NCI-H187 treated with DMSO at 0.1 percent for 48 hours (cell line): ENCODE data around the gene DRC1.

Experiments used
- DNase-seq: peaks from one replicate; lab custom pipeline; 2025; lab: John Stamatoyannopoulos, UW

DRC1 gene

DNA sequence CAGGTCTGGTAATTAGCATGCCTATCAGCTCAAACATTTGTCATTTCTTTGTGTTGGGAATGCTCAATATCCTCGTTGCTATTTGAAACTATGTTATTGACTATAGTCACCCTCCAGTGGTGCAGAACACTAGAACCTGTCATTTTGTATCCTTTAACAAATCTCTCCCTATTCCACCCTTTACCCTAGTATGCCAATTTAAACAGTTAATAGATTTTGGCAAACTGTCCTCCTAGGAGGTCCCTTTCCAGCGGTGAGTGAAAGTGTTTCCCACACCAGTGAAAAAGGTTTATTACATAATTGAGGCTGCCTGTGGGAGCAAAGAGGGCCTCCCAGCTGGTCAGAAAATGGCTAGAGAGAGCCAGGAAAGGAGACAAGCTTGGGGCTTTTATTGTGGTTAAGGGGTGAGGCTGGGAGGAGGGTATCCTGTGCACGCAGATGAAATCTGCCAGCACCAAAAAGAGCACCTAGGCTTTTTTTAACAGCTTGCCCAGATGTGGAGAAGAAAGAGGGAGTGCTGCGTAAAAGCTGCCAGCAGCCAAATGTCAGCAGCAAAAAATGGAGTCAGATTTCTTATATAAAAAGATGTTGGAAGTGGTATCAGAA lies 1.8 kb upstream of the DRC1 start:
- no peak for DNase-seq

- no peak for DNase-seq
These were observed 997 bp upstream of the DRC1 start for GRCh38 chr2:26400723-26401122.

DNA sequence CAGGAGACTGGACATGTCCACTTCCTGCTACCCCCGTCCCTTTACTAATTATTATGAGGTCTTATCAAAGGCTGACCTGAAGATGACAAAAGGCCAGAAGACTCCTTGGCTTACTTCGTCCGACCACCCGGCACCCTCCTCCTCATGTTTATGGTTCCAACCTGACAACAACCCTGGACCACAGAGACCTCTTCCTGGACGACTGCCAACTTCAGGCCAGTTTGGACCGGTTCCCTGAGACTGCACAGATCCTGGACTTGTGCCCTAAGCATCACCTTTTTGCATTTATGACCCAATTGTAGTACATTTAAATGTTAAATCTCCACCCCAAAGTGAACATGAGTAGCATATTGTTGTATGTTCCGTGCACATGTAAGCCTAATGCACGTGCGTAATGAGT lies 5.8 kb downstream of the DRC1 start:
- no peak for DNase-seq

DNA sequence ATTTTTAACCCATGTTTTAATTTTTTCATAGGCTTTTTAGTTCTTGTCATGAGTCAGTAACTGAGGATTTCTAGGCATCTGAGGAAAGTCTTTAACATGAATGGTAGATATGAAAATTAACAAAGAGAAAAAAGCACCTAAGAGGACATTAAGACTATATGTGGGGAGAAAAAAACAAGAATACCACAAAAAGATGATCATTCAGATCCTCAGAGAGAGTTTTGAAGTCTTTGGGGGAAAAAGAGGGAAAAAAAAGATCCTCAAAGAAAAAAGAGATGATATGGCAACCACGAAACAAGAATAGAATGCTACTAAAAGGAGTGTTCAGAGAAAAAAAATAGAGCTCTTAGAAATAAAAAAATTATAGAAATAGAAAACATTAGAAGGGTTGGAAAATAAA lies 8.1 kb downstream of the DRC1 start:
- DNase-seq = no peak

- no peak for DNase-seq
These were observed 9.1 kb downstream of the DRC1 start for GRCh38 chr2:26410764-26411243.

- no peak for DNase-seq
These were observed 9.7 kb downstream of the DRC1 start for GRCh38 chr2:26411419-26411818.

- no peak for DNase-seq
These were observed 10.5 kb downstream of the DRC1 start for GRCh38 chr2:26412091-26412673.

DNA sequence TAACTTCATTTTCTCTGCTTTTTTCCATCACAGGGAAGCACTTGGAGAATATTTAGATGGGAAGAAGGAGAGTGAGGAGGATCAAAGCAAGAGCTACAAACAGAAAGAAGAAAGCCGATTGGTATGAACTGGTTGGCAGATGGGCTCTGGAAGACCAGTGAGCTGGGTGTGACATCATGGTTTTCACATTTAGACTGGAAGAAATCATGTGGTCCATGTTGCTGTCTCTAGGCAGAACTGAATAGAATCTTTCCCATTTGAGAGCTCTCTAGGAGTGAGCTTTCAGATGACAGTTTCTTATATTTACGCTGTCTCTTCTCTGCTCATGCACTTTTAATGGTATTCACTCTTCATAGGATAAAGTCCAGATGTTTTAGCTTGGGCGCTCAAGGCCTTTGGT lies 12.6 kb downstream of the DRC1 start:
- DNase-seq = no peak

GRCh38 chr2:26421961-26422360 lies 20.2 kb downstream of the DRC1 start:
- DNase-seq = no peak

DNA sequence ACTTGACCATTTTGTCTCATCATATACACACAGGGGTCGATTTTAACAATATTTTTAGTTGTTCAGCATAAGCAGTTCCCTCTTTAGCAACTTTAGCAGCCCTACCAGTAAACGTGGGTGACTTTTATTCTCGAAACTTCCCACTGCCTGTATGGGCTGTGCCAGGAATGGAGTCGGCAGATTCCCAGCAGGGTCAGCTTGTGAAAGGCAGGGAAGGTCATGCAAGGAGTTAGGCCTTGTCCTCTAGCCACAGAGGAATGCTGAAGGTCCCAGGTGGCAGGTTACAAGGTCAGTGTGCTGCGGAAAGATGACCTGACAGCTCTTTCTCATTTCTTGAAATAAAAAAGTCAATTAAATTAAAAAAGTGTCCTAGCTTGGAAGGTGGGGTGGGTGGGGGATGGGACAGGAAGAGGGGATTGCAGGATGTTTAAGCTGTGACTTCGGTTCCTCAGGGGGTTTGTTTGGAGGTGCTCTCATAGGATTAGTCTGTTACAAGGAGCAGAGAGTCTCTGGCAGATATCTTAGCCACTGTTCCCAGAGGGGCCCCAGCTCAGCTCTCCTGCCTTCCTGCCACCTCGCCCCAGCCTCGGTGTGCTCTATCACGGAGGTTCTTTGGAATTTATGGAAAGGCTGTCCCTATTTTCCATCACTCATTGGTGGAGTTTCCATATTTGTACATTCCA lies 21.4 kb downstream of the DRC1 start:
- no peak for DNase-seq

- no peak for DNase-seq
These were observed 22.0 kb downstream of the DRC1 start for GRCh38 chr2:26423750-26424149.

DNA sequence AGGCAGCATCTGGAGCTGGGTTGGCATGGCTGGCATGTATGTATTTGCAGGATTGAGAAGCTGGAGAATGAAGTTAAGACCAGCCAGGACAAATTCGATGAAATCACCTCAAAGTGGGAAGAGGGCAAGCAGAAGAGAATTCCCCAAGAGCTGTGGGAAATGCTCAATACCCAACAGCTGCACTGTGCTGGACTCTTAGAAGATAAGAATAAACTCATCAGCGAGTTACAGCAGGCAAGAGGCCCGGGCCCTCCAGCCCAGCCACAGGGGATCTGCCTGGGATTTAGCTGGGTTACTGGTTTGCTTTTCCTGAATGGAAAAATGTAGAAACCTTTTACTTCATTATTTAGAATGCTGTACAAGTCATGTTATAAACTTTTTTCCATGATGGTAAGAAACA lies 22.5 kb downstream of the DRC1 start:
- DNase-seq = no peak

DNA sequence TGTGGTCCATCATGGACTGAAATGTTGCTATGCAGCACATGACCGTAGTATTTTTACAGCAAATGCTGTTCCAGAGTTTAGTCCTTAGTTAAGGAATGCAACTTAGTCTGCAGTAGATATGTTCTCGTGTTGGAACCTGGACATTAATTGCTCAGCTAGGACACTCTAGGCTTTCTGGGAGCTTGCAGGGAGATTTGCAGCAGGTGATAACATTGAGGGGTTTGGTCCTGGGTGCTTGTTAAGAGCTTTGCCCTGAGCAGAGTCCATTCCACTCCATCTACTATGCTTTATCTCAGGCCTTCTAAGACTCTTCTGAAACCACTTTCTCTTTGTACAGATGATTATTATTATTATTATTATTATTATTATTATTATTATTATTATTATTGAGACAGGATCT lies 27.1 kb downstream of the DRC1 start:
- DNase-seq = no peak

DNA sequence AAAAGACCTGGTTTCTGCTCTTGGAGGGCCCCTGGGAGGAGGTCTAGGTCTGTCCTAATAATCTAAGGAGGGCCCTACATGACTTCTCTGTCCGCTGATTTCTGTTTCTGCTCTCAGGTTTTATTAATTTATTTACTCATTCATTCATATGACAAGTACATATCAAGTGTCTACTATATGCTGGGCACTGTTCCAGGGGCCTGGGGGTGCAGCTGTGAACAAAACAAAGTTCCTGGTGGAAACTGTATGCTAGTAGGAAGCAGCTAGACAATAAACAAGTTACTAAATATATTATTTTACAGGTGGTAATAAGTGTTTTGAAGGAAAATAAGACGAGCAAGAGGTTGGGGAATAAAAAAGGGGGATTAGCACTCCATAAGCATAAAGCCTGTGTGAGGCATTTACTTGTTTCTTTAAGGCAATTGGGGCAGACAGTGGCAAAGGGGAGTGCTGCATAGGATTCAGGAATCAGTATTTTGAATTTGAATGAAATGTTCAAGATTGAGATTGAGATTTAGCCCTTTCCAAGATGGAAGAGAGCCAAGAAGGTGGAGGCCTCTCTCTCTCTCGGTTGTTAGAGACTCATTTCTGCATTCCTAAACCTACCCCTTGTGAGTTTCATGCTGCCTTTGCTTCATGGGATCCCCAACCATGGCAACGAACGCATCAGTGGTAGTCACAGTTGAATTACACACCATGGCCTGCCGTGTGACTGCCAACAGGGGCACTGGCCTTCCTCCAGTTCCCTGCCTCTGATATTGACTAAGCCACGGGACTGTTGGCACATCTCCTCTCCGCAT lies 28.3 kb downstream of the DRC1 start:
- DNase-seq = no peak

DNA sequence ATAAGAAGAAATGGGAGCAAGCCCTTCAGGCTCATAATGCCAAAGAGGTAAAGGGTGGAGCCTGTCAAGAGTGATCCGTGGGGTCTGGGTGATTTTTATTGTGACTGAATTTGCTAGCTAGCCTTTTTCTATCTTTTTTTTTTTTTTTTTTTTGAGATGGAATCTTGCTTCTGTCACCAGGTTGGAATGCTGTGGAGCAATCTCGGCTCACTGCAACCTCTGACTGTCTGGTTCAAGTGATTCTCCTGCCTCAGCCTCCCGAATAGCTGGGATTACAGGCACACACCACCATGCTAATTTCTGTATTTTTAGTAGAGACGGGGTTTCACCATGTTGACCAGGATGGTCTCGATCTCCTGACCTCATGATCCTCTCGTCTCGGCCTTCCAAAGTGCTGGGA lies 29.1 kb downstream of the DRC1 start:
- no peak for DNase-seq

DNA sequence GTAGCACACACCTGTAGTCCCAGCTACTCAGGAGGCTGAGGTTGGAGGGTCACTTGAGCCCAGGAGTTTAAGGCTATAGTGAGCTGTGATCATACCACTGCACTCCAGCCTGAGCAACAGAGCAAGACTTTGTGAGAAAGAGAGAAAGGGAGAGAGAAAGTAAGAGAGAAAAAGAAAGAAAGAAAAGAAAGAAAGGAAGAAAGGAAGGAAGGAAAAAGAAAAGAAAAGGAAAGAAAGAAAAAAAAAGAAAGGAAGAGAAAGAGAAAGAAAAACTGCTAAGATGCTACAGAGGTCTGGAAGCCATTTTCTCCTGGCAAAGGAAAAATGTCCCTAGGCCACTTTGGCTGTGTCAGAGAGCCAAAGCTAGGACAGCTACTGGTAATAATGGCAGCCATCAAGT lies 30.6 kb downstream of the DRC1 start:
- no peak for DNase-seq

DNA sequence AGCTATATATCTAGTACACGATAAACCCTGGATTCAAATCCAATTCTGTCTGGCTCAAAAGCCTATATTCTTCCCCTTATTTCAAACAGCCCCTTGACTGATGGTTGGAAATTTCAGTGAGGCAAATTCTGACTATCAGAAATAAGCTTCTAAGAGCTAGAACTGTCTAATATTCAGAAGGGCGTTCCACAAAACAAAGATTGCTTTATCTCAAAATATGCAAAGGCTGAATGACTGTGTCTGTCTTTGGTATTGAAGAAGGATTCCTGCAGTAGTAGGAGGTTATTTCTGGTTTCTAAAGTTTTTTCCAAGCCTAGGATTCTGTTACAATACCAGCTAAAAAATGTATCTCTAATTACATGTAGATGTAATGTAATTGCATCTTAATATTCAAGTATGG lies 31.1 kb downstream of the DRC1 start:
- DNase-seq = no peak

- DNase-seq = no peak
These were observed 33.4 kb downstream of the DRC1 start for GRCh38 chr2:26435106-26435505.

DNA sequence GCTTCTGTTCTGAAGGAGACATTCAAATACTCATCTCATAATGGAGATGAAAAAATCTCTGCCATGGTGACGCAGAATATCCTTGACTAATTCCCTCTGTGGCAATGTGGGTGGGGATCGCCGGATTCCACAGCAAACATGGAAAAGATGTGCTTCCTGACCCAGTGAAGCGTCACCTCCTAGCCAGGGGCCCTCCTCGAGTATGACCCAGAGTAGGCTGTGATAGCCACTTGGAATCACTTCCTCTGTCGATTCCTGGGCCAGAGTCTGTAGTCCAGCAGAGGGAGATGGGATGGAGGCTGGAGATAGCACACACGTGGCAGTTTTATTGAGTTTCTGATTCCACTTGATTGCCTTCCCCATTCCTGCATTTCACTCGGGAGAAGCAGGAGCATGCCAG lies 36.8 kb downstream of the DRC1 start:
- no peak for DNase-seq

DNA sequence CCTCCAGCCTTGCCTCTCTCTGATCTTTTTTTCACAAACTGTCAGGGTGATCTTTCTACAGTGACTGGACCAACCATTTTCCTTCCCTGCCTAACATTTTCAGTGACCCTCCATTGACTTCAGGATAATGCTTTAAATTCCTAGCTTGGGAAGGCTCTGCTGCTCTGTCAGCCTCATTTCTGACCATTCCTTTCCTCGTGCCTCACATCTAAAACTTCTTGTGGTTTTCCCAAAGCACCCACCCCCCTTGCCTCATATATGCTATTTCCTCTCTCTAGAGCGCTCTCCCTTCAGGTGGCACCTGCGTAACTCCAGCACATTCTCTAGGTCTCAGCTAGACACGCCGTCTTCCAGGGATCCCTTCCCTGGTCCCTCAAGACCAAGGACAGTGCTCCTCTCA lies 37.2 kb downstream of the DRC1 start:
- DNase-seq = no peak

DNA sequence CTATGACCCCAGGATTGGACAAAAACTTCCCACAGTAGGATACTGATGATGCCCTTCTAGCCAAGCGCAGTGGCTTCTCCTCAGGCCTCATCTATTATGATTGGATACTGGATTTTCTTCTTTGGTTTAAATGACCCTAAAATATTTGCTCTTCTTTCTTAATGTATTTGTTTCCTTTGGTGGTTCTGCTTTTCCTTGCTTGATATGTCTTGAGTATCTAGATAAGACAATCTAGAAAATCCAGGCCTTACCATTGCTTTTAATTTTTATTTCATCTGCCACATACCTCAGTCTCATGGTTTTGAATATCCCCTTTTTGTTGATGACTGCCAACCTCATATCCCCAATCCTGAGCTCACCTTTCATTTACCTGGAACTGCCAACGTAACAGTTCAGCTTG lies 40.6 kb downstream of the DRC1 start:
- DNase-seq = no peak

GRCh38 chr2:26442707-26443106 lies 41.0 kb downstream of the DRC1 start:
- DNase-seq = no peak

- DNase-seq = no peak
These were observed 42.5 kb downstream of the DRC1 start for GRCh38 chr2:26444236-26444635.
